HepG2 (cell line): ENCODE results near the gene DDX60. TPM values are rescaled to one million over a fixed set of nuclear protein-coding genes. Genes with fewer than 3 reads are reported as not detected.

ENCODE experiments used
- ASH2L ChIP-seq: fragments of 300-600, 200-600 bp; sonication (generic); IDR thresholded peaks from 2 replicates; pipeline ENCODE4 v1.7.0; 2017; ENCODE audit warnings: low read depth, mild to moderate bottlenecking, moderate library complexity, mixed read lengths, low read length; ENCODE audit not compliant: insufficient read length
- HNRNPUL1 ChIP-seq: fragments of 200-400 bp; formaldehyde crosslinking; IDR thresholded peaks from 2 replicates; pipeline ENCODE4 v1.6.1; 2017; ENCODE audit warnings: low read depth, mild to moderate bottlenecking, low read length, moderate library complexity
- NFIC ChIP-seq: IDR thresholded peaks from 2 replicates; pipeline ENCODE4 v1.6.1; 2012; ENCODE audit warnings: mild to moderate bottlenecking, low read length, inconsistent platforms
- NR2F2 ChIP-seq: IDR thresholded peaks from 2 replicates; pipeline ENCODE4 v1.6.1; 2012; ENCODE audit warnings: low read depth, inconsistent platforms, borderline replicate concordance
- PHF8 ChIP-seq: sonication (generic); formaldehyde crosslinking; IDR thresholded peaks from 2 replicates; pipeline ENCODE4 v1.5.0; 2020; ENCODE audit warnings: missing genetic modification reagents
- PRPF4 ChIP-seq: fragments of 200-400 bp; formaldehyde crosslinking; IDR thresholded peaks from 2 replicates; pipeline ENCODE4 v1.6.1; 2016; ENCODE audit warnings: low read length, low read depth; ENCODE audit not compliant: poor library complexity, severe bottlenecking
- ZFAT ChIP-seq: sonication (generic); formaldehyde crosslinking; conservative IDR thresholded peaks from 2 replicates; pipeline ENCODE4 v1.8.1; 2023; ENCODE audit warnings: missing genetic modification reagents, inconsistent platforms
- ZNF484 ChIP-seq: sonication (generic); formaldehyde crosslinking; IDR thresholded peaks from 2 replicates; pipeline ENCODE4 v1.5.1; 2020; ENCODE audit warnings: mild to moderate bottlenecking, low read depth, missing genetic modification reagents, borderline replicate concordance
- ZNF772 ChIP-seq: sonication (generic); formaldehyde crosslinking; IDR thresholded peaks from 2 replicates; pipeline ENCODE4 v1.5.0; 2020; ENCODE audit warnings: mild to moderate bottlenecking, missing genetic modification reagents
- ZNF788 ChIP-seq: sonication (generic); formaldehyde crosslinking; IDR thresholded peaks from 2 replicates; pipeline ENCODE4 v1.5.0; 2020; ENCODE audit warnings: mild to moderate bottlenecking, missing genetic modification reagents, borderline replicate concordance
- polyA plus RNA-seq, 8 experiments: library from polyadenylated mRNA; depleted of rRNA in 3 of 8; stranded (reverse) in 7 of 8; unstranded in 1 of 8; fragments of >200 nt; fragmentation: Illumina TruSeq in 4 of 8; extraction: Trizol in 4 of 8; gene quantifications; 2 replicates each; pipeline versions ENCODE4 v1.2.1 to v1.2.3, GENCODE V29; 2011 to 2016; ENCODE audit warnings: low read depth in 4 of 8, missing spikeins in 1 of 8, mixed read lengths in 1 of 8; ENCODE audit not compliant: insufficient read depth in 1 of 8
- total RNA-seq, 5 experiments: library from RNA; depleted of rRNA; stranded (reverse); fragments of >200 nt; fragmentation: Illumina TruSeq; extraction: Trizol; gene quantifications; 2 replicates each; pipeline ENCODE4 v1.2.3, GENCODE V29; 2016; ENCODE audit warnings: low read depth in 1 of 5
- TF ChIP-seq, protein P1 (sequence below): sonication (generic); formaldehyde crosslinking; IDR thresholded peaks from 2 replicates; pipeline ENCODE4 v1.4.0; 2020; ENCODE audit warnings: low read depth, mild to moderate bottlenecking, missing genetic modification reagents
- TF ChIP-seq, protein P2 (sequence below): sonication (generic); formaldehyde crosslinking; IDR thresholded peaks from 2 replicates; pipeline ENCODE4; 2020; ENCODE audit warnings: missing genetic modification reagents, mild to moderate bottlenecking, borderline replicate concordance
- TF ChIP-seq, protein P3 (sequence below): fragments of 450-650 bp; IDR thresholded peaks from 2 replicates; pipeline ENCODE4 v1.6.1; 2017
- TF ChIP-seq, protein P4 (sequence below): sonication (generic); formaldehyde crosslinking; IDR thresholded peaks from 2 replicates; pipeline ENCODE4 v1.9.0; 2022; ENCODE audit warnings: low read depth, missing genetic modification reagents
- TF ChIP-seq, protein P5 (sequence below): sonication (generic); formaldehyde crosslinking; IDR thresholded peaks from 2 replicates; pipeline ENCODE4 v1.5.0; 2020; ENCODE audit warnings: missing genetic modification reagents
- TF ChIP-seq, protein P6 (sequence below): IDR thresholded peaks from 2 replicates; pipeline ENCODE4 v1.6.1; 2016; ENCODE audit warnings: missing compliant biosample characterization, missing genetic modification reagents, borderline replicate concordance

DDX60 gene
- total and polyA plus RNA-seq, 2 of the 13 experiments (the other 11 are each of a cell fraction or from before 2014, with no cell fraction given): 0.35 TPM; not detected in 1

DNA sequence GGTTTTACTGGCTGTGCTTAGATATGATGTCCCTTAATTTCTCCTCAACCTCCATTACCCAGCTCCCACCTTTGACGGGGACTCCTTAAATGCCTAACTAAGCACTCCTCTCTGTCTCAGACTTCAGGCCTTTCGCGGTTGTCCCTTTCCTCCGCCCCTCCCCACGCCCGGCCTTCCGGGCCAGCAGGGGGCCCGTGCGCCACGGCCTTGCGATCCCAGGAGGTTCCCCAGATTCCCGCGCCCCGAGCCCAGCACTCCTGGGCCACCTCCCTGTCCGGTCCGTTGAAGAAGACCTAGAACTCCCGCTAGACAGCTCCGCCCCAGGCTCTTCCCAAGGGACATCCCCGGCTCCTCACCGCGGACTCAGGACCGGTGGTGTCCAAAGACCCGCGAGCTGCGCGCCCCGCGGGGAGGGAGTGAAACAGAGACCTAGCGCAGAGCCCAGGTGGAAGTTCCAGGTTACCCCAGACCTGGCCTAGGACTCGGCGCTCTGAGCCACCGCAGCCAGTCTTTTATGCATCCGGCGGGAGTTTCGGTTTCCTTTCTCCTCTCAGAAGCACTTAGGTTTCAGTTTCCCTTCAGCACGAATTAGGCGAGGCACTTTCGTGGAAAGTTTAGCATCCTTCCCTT lies at the start of gene DDX60 (continued):
- TF ChIP-seq NFIC (no peak), ZNF772 (CRISPR knock-in tag) (no peak), ZNF788 (CRISPR knock-in tag) (peak; percentile 41; the same call in 1 of the 2 replicates), NR2F2 (no peak), ZFAT (CRISPR knock-in tag) (peak; percentile 93; the same call in 1 of the 2 replicates), ZNF484 (CRISPR knock-in tag) (no peak), PRPF4 (no peak), PHF8 (peak; percentile 31; the same call in 1 of the 2 replicates), HNRNPUL1 (no peak), ASH2L (peak; percentile 28)
- TF ChIP-seq, protein P1, sequence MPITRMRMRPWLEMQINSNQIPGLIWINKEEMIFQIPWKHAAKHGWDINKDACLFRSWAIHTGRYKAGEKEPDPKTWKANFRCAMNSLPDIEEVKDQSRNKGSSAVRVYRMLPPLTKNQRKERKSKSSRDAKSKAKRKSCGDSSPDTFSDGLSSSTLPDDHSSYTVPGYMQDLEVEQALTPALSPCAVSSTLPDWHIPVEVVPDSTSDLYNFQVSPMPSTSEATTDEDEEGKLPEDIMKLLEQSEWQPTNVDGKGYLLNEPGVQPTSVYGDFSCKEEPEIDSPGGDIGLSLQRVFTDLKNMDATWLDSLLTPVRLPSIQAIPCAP (CRISPR knock-in tag): 0 out of 2 replicates have a peak, but pooled peaks have one; percentile 35
- TF ChIP-seq, protein P2, sequence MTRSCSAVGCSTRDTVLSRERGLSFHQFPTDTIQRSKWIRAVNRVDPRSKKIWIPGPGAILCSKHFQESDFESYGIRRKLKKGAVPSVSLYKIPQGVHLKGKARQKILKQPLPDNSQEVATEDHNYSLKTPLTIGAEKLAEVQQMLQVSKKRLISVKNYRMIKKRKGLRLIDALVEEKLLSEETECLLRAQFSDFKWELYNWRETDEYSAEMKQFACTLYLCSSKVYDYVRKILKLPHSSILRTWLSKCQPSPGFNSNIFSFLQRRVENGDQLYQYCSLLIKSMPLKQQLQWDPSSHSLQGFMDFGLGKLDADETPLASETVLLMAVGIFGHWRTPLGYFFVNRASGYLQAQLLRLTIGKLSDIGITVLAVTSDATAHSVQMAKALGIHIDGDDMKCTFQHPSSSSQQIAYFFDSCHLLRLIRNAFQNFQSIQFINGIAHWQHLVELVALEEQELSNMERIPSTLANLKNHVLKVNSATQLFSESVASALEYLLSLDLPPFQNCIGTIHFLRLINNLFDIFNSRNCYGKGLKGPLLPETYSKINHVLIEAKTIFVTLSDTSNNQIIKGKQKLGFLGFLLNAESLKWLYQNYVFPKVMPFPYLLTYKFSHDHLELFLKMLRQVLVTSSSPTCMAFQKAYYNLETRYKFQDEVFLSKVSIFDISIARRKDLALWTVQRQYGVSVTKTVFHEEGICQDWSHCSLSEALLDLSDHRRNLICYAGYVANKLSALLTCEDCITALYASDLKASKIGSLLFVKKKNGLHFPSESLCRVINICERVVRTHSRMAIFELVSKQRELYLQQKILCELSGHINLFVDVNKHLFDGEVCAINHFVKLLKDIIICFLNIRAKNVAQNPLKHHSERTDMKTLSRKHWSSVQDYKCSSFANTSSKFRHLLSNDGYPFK (CRISPR knock-in tag): no peak
- TF ChIP-seq, protein P3, sequence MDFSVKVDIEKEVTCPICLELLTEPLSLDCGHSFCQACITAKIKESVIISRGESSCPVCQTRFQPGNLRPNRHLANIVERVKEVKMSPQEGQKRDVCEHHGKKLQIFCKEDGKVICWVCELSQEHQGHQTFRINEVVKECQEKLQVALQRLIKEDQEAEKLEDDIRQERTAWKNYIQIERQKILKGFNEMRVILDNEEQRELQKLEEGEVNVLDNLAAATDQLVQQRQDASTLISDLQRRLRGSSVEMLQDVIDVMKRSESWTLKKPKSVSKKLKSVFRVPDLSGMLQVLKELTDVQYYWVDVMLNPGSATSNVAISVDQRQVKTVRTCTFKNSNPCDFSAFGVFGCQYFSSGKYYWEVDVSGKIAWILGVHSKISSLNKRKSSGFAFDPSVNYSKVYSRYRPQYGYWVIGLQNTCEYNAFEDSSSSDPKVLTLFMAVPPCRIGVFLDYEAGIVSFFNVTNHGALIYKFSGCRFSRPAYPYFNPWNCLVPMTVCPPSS: no peak
- TF ChIP-seq, protein P4, sequence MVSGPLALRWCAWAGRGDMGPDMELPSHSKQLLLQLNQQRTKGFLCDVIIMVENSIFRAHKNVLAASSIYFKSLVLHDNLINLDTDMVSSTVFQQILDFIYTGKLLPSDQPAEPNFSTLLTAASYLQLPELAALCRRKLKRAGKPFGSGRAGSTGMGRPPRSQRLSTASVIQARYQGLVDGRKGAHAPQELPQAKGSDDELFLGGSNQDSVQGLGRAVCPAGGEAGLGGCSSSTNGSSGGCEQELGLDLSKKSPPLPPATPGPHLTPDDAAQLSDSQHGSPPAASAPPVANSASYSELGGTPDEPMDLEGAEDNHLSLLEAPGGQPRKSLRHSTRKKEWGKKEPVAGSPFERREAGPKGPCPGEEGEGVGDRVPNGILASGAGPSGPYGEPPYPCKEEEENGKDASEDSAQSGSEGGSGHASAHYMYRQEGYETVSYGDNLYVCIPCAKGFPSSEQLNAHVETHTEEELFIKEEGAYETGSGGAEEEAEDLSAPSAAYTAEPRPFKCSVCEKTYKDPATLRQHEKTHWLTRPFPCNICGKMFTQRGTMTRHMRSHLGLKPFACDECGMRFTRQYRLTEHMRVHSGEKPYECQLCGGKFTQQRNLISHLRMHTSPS (CRISPR knock-in tag): no peak
- TF ChIP-seq, protein P5, sequence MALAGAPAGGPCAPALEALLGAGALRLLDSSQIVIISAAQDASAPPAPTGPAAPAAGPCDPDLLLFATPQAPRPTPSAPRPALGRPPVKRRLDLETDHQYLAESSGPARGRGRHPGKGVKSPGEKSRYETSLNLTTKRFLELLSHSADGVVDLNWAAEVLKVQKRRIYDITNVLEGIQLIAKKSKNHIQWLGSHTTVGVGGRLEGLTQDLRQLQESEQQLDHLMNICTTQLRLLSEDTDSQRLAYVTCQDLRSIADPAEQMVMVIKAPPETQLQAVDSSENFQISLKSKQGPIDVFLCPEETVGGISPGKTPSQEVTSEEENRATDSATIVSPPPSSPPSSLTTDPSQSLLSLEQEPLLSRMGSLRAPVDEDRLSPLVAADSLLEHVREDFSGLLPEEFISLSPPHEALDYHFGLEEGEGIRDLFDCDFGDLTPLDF (CRISPR knock-in tag): 0 out of 2 replicates have a peak, but pooled peaks have one; percentile 33
- TF ChIP-seq, protein P6, sequence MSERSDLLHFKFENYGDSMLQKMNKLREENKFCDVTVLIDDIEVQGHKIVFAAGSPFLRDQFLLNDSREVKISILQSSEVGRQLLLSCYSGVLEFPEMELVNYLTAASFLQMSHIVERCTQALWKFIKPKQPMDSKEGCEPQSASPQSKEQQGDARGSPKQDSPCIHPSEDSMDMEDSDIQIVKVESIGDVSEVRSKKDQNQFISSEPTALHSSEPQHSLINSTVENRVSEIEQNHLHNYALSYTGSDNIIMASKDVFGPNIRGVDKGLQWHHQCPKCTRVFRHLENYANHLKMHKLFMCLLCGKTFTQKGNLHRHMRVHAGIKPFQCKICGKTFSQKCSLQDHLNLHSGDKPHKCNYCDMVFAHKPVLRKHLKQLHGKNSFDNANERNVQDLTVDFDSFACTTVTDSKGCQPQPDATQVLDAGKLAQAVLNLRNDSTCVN (CRISPR knock-in tag): 0 out of 2 replicates have a peak, but pooled peaks have one; percentile 17
